Measurements from ENCODE around the gene PANK1. TPM values are rescaled to one million over a fixed set of nuclear protein-coding genes. Genes with fewer than 3 reads are reported as not detected.
"Not testable (repeated sequence)": the region's sequence is repeated elsewhere in the genome, so short reads cannot be mapped to it uniquely, and the experiment has no call there.

The PANK1 gene
- total RNA-seq, 4 donors from 2014 or later, result 6.3 to 9.6 (median 7.4) TPM

- Histone ChIP-seq H3K27me3 (no peaks in the 10 kb centered on the region), H3K4me1 (peaks cover 0 to 3% (median 0%) of the 10 kb centered on the region in 4 donors), H3K27ac (no peak overlapping the region), H3K36me3 (no peaks in the 10 kb centered on the region), H3K9me3 (no peaks in the 10 kb centered on the region), H3K4me3 (no peak overlapping the region)
- TF ChIP-seq EP300 (IDR thresholded peaks at IDR 0.05) (no peak), CTCF (IDR thresholded peaks at IDR 0.05) (no peak)
- WGBS, 2 donors, result 80 to 89% methylated on average over 6 of the region's 6 CpGs
- DNase-seq (ENCODE audit: low spot score in 2 of 2), result no peak
These were observed 96.4 kb downstream of the PANK1 start for GRCh38 chr10:89548673-89549072.

GRCh38 chr10:89547853-89548513, 97.1 kb downstream of the PANK1 start:
- Histone ChIP-seq H3K9me3 (no peaks in the 10 kb centered on the region), H3K27me3 (no peaks in the 10 kb centered on the region), H3K4me1 (no peaks in the 10 kb centered on the region), H3K36me3 (no peaks in the 10 kb centered on the region), H3K4me3 (no peak overlapping the region), H3K27ac (no peak overlapping the region)
- 59 to 88% methylated on average over 2 of the region's 2 CpGs for WGBS, 2 donors
- no peak for TF ChIP-seq POLR2A (IDR thresholded peaks at IDR 0.05)
- DNase-seq (ENCODE audit: low spot score in 2 of 2), result no peak

GRCh38 chr10:89546651-89547050, 98.4 kb downstream of the PANK1 start:
- DNase-seq (ENCODE audit: low spot score in 2 of 2); H3K27me3 ChIP-seq; H3K36me3 ChIP-seq; H3K9me3 ChIP-seq; H3K27ac ChIP-seq; H3K4me3 ChIP-seq; H3K4me1 ChIP-seq: not testable (repeated sequence)
- 97 to 100% methylated on average over 1 of the region's 1 CpG for WGBS, 2 donors

GRCh38 chr10:89543841-89544240, 101.2 kb downstream of the PANK1 start:
- TF ChIP-seq CTCF (IDR thresholded peaks at IDR 0.05), result no peak
- no peak for TF ChIP-seq EP300 (IDR thresholded peaks at IDR 0.05)
- no peak for TF ChIP-seq POLR2A (IDR thresholded peaks at IDR 0.05)
- Histone ChIP-seq H3K9me3 (no peaks in the 10 kb centered on the region), H3K36me3 (no peaks in the 10 kb centered on the region), H3K4me1 (no peaks in the 10 kb centered on the region), H3K27ac (no peak overlapping the region), H3K27me3 (no peaks in the 10 kb centered on the region), H3K4me3 (no peak overlapping the region)
- WGBS, 2 donors, result 92 to 94% methylated on average over 3 of the region's 3 CpGs
- no peak for DNase-seq (ENCODE audit: low spot score in 2 of 2)

GRCh38 chr10:89540420-89540949, 104.6 kb downstream of the PANK1 start:
- Histone ChIP-seq H3K36me3 (no peaks in the 10 kb centered on the region), H3K27ac (no peak overlapping the region), H3K4me3 (no peak overlapping the region), H3K4me1 (peaks cover 0 to 12% (median 2%) of the 10 kb centered on the region in 4 donors), H3K27me3 (peaks cover 0 to 6% of the 10 kb centered on the region in 2 donors), H3K9me3 (no peaks in the 10 kb centered on the region)
- no peak for DNase-seq (ENCODE audit: low spot score in 2 of 2)
- TF ChIP-seq CTCF (IDR thresholded peaks at IDR 0.05) (no peak), POLR2A (IDR thresholded peaks at IDR 0.05) (no peak)
- WGBS, 2 donors, result 85 to 88% methylated on average over 4 of the region's 4 CpGs

GRCh38 chr10:89537364-89537763, 107.7 kb downstream of the PANK1 start:
- no peaks in the 10 kb centered on the region for H3K36me3 ChIP-seq
- H3K27ac ChIP-seq, result peak overlapping the region in 1 of 4 donors; percentile 54
- H3K9me3 ChIP-seq, result no peaks in the 10 kb centered on the region
- H3K27me3 ChIP-seq, result peaks cover 0 to 36% of the 10 kb centered on the region in 2 donors
- no peak overlapping the region for H3K4me3 ChIP-seq
- 47 to 65% methylated on average over 1 of the region's 1 CpG for WGBS, 2 donors
- H3K4me1 ChIP-seq, result peaks cover 0 to 29% (median 7%) of the 10 kb centered on the region in 4 donors
- TF ChIP-seq EP300 (IDR thresholded peaks at IDR 0.05) (no peak), POLR2A (IDR thresholded peaks at IDR 0.05) (no peak), CTCF (IDR thresholded peaks at IDR 0.05) (no peak)
- DNase-seq (ENCODE audit: low spot score in 2 of 2), result no peak

All from tibial nerve (tissue), 4 donors.